Right lobe of liver (tissue), 6 donors: ENCODE results near the gene LRMDA. TPM values are rescaled to one million over a fixed set of nuclear protein-coding genes. Genes with fewer than 3 reads are reported as not detected.
A peak's percentile ranks its signal among the peaks of the same experiment; 100 is the strongest.

ENCODE experiments used
- ATAC-seq, 4 donors: fragments of 200-7000 bp; cut with Tn5 transposase; one replicate each; pipeline ENCODE4 v1.9.1; 2020; ENCODE audit warnings: mild to moderate bottlenecking in 4 of 4, moderate library complexity in 4 of 4
- DNase-seq, 3 donors: peaks; one replicate each; pipeline ENCODE4 v3.0.0-alpha.2; 2020
- H3K27ac ChIP-seq, 3 donors: fragments of 200-600 bp; one replicate each; pipeline ENCODE4 v1.8.0; 2022
- H3K27me3 ChIP-seq, 2 donors: fragments of 200-600 bp; one replicate each; pipeline ENCODE4 v1.8.0; 2022
- H3K36me3 ChIP-seq, 4 donors: fragments of 200-600 bp; sonication (generic) in 1 of 4; one replicate each; pipeline versions ENCODE4 v1.5.1 to v1.8.0; 2017 to 2022; ENCODE audit warnings: control low read depth in 1 of 4
- H3K4me1 ChIP-seq, 4 donors: fragments of 200-600 bp; sonication (generic) in 1 of 4; one replicate each; pipeline versions ENCODE4 v1.5.1 to v1.8.0; 2017 to 2022; ENCODE audit warnings: control low read depth in 1 of 4
- H3K4me3 ChIP-seq, 3 donors: fragments of 200-600 bp; one replicate each; pipeline ENCODE4 v1.8.0; 2022
- H3K9me3 ChIP-seq, 4 donors: fragments of 200-600 bp; sonication (generic) in 1 of 4; one replicate each; pipeline versions ENCODE4 v1.5.1 to v1.8.0; 2017 to 2022; ENCODE audit warnings: control low read depth in 1 of 4
- POLR2A ChIP-seq: fragments of 450-650 bp; IDR thresholded peaks from one replicate; pipeline ENCODE4 v1.6.1; 2017; ENCODE audit warnings: antibody characterized with exemption, mild to moderate bottlenecking
- WGBS: methylation state at CpG from one replicate; pipeline ENCODE4 v1.1.6; 2018; ENCODE audit warnings: low coverage, low lambda C conversion rate; ENCODE audit not compliant: insufficient coverage; ENCODE audit errors: missing lambda C conversion rate; 5-methylcytosine and 5-hydroxymethylcytosine counted together
- intact Hi-C, 2 donors: fragments of 100-400 bp; cut with DNase I; formaldehyde crosslinking; loops; one replicate each; pipeline versions ENCODE4 v1.11.2 to v1.14.1; 2022
- total RNA-seq, 6 experiments: library from RNA; depleted of rRNA in 2 of 6; stranded (reverse); fragments of >200 nt in 2 of 6; fragmentation: NEBNext Ultra II Directional in 3 of 6; extraction: Animal tissue kit (Norgen Biotek cat#: 25700) in 3 of 6; gene quantifications; one replicate each; pipeline versions ENCODE4 v1.1.0 to v1.2.4, GENCODE V29; 2016 to 2023
- TF ChIP-seq, protein P1 (sequence below), 4 donors: fragments of 200-600 bp in 3 of 4; fragments of 450-650 bp in 1 of 4; IDR thresholded peaks; one replicate each; pipeline versions ENCODE4 v1.5.1 to v1.8.0; 2016 to 2022; ENCODE audit warnings: antibody characterized with exemption in 4 of 4, mild to moderate bottlenecking in 2 of 4
- donor health status: DM: no; HTN: yes; CAD: no.
- donor health status: DM: no; HTN: no; CAD: no.
- donor health status: DM: no; HTN: no; CAD: no.
- donor health status: DM: no; HTN: yes; CAD: no.
- donor health status: DM: no; HTN: yes; CAD: no.

Gene LRMDA
- total RNA-seq, 6 experiments from 2014 or later: 9.9 to 19.9 (median 16.3) TPM

DNA sequence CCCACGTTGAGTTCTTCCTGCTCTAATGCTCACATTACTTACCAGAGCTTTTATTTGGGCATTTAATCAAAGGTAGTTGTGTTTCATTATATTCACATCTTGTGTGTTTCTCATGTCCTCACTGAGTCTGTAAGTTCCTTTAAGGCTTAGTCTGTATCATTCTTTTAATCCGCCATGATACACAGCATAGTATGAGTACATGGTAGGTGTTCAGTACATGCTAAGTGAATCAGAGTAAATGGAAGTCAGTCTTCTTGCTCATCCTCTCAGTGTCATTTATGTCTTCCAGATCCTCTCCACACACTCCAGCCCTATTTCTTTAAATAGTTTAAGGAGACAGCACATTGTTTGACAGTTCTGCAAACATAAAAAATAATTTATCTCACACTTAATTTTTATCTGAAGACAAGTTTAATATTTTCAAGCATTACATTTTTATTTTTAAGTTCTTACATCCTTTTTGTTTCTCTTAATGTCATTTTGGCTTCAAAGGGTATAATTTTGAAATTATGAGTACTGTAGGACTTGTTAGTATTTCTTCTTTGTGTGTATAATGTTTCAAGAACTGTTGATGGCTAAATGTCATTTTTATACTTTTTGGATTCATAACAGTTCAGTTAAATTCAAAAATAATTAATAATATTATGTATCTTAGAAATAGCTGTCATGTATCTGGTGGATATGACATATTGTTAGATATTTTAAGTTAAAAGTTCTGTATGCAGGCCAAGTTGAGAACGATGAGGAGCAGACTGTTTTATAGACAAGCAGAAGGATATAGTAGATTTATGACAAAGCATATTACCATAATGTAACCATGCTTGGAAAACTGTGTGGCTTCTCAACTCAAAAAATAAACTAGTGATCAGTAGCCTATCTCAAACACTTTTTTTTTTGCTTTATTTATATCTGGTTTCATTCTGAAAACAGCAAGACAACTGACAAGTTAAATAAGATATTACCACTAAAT lies 342.7 kb downstream of the LRMDA start:
- H3K4me1 ChIP-seq: peaks cover 0 to 26% (median 4%) of the 10 kb centered on the region in 4 donors
- DNase-seq (no peak), ATAC-seq (no peak)
- WGBS: 74% methylated on average over 3 of the region's 3 CpGs
- H3K27me3 ChIP-seq: no peaks in the 10 kb centered on the region
- TF ChIP-seq, protein P1, sequence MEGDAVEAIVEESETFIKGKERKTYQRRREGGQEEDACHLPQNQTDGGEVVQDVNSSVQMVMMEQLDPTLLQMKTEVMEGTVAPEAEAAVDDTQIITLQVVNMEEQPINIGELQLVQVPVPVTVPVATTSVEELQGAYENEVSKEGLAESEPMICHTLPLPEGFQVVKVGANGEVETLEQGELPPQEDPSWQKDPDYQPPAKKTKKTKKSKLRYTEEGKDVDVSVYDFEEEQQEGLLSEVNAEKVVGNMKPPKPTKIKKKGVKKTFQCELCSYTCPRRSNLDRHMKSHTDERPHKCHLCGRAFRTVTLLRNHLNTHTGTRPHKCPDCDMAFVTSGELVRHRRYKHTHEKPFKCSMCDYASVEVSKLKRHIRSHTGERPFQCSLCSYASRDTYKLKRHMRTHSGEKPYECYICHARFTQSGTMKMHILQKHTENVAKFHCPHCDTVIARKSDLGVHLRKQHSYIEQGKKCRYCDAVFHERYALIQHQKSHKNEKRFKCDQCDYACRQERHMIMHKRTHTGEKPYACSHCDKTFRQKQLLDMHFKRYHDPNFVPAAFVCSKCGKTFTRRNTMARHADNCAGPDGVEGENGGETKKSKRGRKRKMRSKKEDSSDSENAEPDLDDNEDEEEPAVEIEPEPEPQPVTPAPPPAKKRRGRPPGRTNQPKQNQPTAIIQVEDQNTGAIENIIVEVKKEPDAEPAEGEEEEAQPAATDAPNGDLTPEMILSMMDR (IDR thresholded peaks at IDR 0.05): no peak
- no peak for TF ChIP-seq POLR2A
- no peaks in the 10 kb centered on the region for H3K9me3 ChIP-seq
- H3K4me3 ChIP-seq: no peak overlapping the region
- H3K36me3 ChIP-seq: no peaks in the 10 kb centered on the region
- intact Hi-C loops: no loop called here
- peak overlapping the region in 1 of 3 donors; percentile 6 for H3K27ac ChIP-seq

- TF ChIP-seq, protein P1 (IDR thresholded peaks at IDR 0.05): no peak
- TF ChIP-seq POLR2A: no peak
- H3K4me3 ChIP-seq: no peak overlapping the region
- intact Hi-C loops: no loop called here
- no peaks in the 10 kb centered on the region for H3K27me3 ChIP-seq
- peak in 1 of 4 donors; percentile 12 for ATAC-seq
- 76% methylated on average over 3 of the region's 6 CpGs for WGBS
- H3K36me3 ChIP-seq: no peaks in the 10 kb centered on the region
- H3K9me3 ChIP-seq: no peaks in the 10 kb centered on the region
- H3K27ac ChIP-seq: peak overlapping the region in 1 of 3 donors; percentile 6
- H3K4me1 ChIP-seq: peaks cover 0 to 26% (median 4%) of the 10 kb centered on the region in 4 donors
- DNase-seq: no peak
These were observed 343.5 kb downstream of the LRMDA start for GRCh38 chr10:75774783-75775490.

- intact Hi-C loops: no loop called here
- TF ChIP-seq POLR2A: no peak
- TF ChIP-seq, protein P1 (IDR thresholded peaks at IDR 0.05): no peak
- no peak overlapping the region for H3K4me3 ChIP-seq
- DNase-seq (peak in 1 of 3 donors; percentile 28), ATAC-seq (peak; percentile 76 to 81 (median 81))
- no peaks in the 10 kb centered on the region for H3K9me3 ChIP-seq
- H3K4me1 ChIP-seq: peaks cover 0 to 18% (median 4%) of the 10 kb centered on the region in 4 donors
- no peaks in the 10 kb centered on the region for H3K36me3 ChIP-seq
- peak overlapping the region in 1 of 3 donors; percentile 19 for H3K27ac ChIP-seq
- WGBS: 30% methylated on average over 7 of the region's 9 CpGs
- no peaks in the 10 kb centered on the region for H3K27me3 ChIP-seq
These were observed 345.5 kb downstream of the LRMDA start for GRCh38 chr10:75776738-75777504.

DNA sequence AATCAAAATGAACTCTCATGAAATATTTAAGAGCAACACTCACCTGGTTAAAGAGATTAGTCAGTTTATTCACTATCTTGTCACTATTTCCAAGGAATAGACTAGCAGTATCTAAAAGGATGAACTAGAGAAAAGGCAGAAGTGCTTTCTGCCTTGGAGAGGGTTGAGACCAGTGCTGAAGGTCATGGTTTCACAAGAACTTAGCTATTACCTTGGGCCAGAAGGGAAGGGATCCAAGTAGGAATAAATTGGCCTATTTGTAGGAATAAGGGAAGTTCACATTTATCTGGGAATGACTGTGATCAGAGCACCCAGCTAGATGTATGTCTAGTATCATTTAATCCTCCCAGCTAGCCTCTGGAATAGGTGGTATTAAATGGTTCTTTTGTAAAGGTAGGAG lies 347.2 kb downstream of the LRMDA start:
- intact Hi-C loops: no loop called here

More for the DNA sequence above, 347.2 kb downstream of the LRMDA start:
- no peaks in the 10 kb centered on the region for H3K36me3 ChIP-seq
- H3K27ac ChIP-seq: no peak overlapping the region
- DNase-seq (no peak), ATAC-seq (peak in 1 of 4 donors; percentile 51)
- H3K27me3 ChIP-seq: no peaks in the 10 kb centered on the region
- no peak overlapping the region for H3K4me3 ChIP-seq
- TF ChIP-seq, protein P1 (IDR thresholded peaks at IDR 0.05): no peak
- TF ChIP-seq POLR2A: no peak
- peaks cover 0 to 17% (median 4%) of the 10 kb centered on the region in 4 donors for H3K4me1 ChIP-seq
- H3K9me3 ChIP-seq: no peaks in the 10 kb centered on the region
